Transverse colon (tissue), 4 donors: ENCODE results near the gene MAP4K3. TPM values are rescaled to one million over a fixed set of nuclear protein-coding genes. Genes with fewer than 3 reads are reported as not detected.

Experiments
- DNase-seq: peaks from one replicate; pipeline ENCODE4 v3.0.0-alpha.2; 2019
- H3K27ac ChIP-seq, 4 donors: fragments of 200-600 bp; sonication (generic); 2 replicates each; pipeline ENCODE4 v1.5.1; 2016 to 2018; ENCODE audit warnings: inconsistent platforms in 4 of 4
- H3K27me3 ChIP-seq: fragments of 200-600 bp; sonication (generic); 2 replicates; pipeline ENCODE4 v1.5.1; 2017; ENCODE audit warnings: inconsistent platforms
- H3K36me3 ChIP-seq, 4 donors: fragments of 200-600 bp; sonication (generic); 2 replicates each; pipeline ENCODE4 v1.5.1; 2017 to 2019; ENCODE audit warnings: inconsistent platforms in 4 of 4
- H3K4me1 ChIP-seq, 4 donors: fragments of 200-600 bp; sonication (generic); 2 replicates each; pipeline ENCODE4 v1.5.1; 2017 to 2020; ENCODE audit warnings: inconsistent platforms in 4 of 4
- H3K4me3 ChIP-seq, 4 donors: fragments of 200-600 bp; sonication (generic); 1 replicate in 1 of 4; 2 replicates in 3 of 4; pipeline versions ENCODE4 v1.5.1 to v1.6.1; 2017 to 2019; ENCODE audit warnings: inconsistent platforms in 4 of 4
- H3K9me3 ChIP-seq, 2 donors: fragments of 200-600 bp; sonication (generic); 2 replicates each; pipeline ENCODE4 v1.5.1; 2017 to 2019; ENCODE audit warnings: inconsistent platforms in 2 of 2
- EP300 ChIP-seq: sonication (generic); formaldehyde crosslinking; IDR thresholded peaks from one replicate; pipeline ENCODE4 v1.6.1; 2017; ENCODE audit warnings: antibody characterized with exemption, low read depth
- POLR2A ChIP-seq: fragments of 450-650 bp; IDR thresholded peaks from one replicate; pipeline ENCODE4 v1.6.1; 2016; ENCODE audit warnings: antibody characterized with exemption, mild to moderate bottlenecking, moderate library complexity
- POLR2AphosphoS5 ChIP-seq, 3 donors: sonication (generic); formaldehyde crosslinking; IDR thresholded peaks; one replicate each; pipeline ENCODE4 v1.6.1; 2016; ENCODE audit warnings: antibody characterized with exemption in 3 of 3
- WGBS, 2 donors: methylation state at CpG; one replicate each; pipeline ENCODE4 v1.1.5; 2018; ENCODE audit warnings: low coverage in 1 of 2; 5-methylcytosine and 5-hydroxymethylcytosine counted together
- in situ Hi-C, 4 donors: fragments of 200-750 bp; cut with MboI; loops; one replicate each; pipeline versions ENCODE4 v1.15.0 to v1.15.1; 2017; ENCODE audit warnings: low sequenced_read_pairs in 3 of 4, low pct_ligation_motif_present in 1 of 4, low pct_unique_long_range_greater_than_20kb in 1 of 4
- intact Hi-C: fragments of 100-400 bp; cut with DNase I; formaldehyde crosslinking; loops from one replicate; pipeline ENCODE4 v1.15.1; 2023; ENCODE audit warnings: low total_unique reads
- total RNA-seq, 4 donors: library from RNA; depleted of rRNA; stranded (reverse); fragments of >200 nt; gene quantifications; one replicate each; pipeline ENCODE4 v1.1.0, GENCODE V29; 2016
- TF ChIP-seq, protein P1 (sequence below), 5 experiments: fragments of 200-600 bp in 3 of 5; fragments of 450-650 bp in 2 of 5; sonication (generic) in 3 of 5; IDR thresholded peaks; 1 replicate in 2 of 5; 2 replicates in 3 of 5; pipeline ENCODE4 v1.5.1; 2016 to 2017; ENCODE audit warnings: antibody characterized with exemption in 5 of 5, inconsistent platforms in 3 of 5, mild to moderate bottlenecking in 2 of 5, moderate library complexity in 1 of 5

The MAP4K3 gene
- total RNA-seq, 4 donors from 2014 or later: 42.6 to 131 (median 91.8) TPM

DNA sequence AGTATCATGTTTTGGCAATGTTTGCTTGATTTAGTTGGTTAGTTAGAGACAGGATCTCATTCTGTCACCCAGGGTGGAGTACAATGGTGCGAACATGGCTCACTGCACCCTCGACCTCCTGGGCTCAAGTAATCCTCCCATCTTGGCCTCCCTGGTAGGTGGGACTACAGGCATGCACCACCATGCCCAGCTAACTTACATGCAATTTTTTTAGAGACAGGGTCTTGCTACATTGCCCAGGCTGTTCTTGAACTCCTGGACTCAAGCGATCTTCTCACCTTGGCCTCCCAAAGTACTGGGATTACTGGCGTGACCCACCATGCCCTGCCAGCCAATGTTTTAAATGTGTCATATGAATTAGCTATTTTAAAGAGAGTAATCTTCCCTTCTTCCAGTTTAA is 177.0 kb downstream of the MAP4K3 start:
- Histone ChIP-seq H3K27me3 (no peaks in the 10 kb centered on the region), H3K4me3 (no peak overlapping the region), H3K4me1 (peaks cover 0 to 3% (median 2%) of the 10 kb centered on the region in 4 donors), H3K9me3 (no peaks in the 10 kb centered on the region), H3K27ac (no peak overlapping the region), H3K36me3 (peaks cover 0 to 40% (median 7%) of the 10 kb centered on the region in 4 donors)
- no peak for DNase-seq
- intact Hi-C loops (no loop called here), in situ Hi-C loops (no loop called here)
- TF ChIP-seq POLR2AphosphoS5 (IDR thresholded peaks at IDR 0.05) (no peak), POLR2A (no peak), EP300 (no peak)
- TF ChIP-seq, protein P1, sequence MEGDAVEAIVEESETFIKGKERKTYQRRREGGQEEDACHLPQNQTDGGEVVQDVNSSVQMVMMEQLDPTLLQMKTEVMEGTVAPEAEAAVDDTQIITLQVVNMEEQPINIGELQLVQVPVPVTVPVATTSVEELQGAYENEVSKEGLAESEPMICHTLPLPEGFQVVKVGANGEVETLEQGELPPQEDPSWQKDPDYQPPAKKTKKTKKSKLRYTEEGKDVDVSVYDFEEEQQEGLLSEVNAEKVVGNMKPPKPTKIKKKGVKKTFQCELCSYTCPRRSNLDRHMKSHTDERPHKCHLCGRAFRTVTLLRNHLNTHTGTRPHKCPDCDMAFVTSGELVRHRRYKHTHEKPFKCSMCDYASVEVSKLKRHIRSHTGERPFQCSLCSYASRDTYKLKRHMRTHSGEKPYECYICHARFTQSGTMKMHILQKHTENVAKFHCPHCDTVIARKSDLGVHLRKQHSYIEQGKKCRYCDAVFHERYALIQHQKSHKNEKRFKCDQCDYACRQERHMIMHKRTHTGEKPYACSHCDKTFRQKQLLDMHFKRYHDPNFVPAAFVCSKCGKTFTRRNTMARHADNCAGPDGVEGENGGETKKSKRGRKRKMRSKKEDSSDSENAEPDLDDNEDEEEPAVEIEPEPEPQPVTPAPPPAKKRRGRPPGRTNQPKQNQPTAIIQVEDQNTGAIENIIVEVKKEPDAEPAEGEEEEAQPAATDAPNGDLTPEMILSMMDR (IDR thresholded peaks at IDR 0.05): no peak
- WGBS, 2 donors: 96 to 100% methylated on average over 2 to 4 of the region's 4 CpGs

DNA sequence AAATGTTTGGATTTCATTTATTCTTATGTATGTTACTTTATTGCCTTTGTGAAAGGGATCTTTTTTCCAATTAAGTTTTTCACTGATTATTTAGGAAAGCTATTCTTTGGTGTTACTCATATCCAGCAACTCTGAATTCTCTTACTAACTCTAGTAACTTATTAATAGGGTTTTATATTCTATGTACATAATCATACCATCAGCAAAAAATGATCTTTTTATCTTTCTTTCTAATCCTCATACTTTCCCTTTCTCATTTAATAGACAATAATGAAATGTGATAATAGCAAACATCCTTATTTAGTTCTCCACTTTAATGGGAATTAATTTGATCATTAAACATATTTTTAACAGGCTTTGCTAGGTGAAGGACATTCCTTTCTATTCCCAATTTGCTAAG is 181.0 kb downstream of the MAP4K3 start:
- H3K9me3 ChIP-seq: no peaks in the 10 kb centered on the region
- intact Hi-C loops (no loop called here), in situ Hi-C loops (no loop called here)
- H3K27me3 ChIP-seq: no peaks in the 10 kb centered on the region
- H3K36me3 ChIP-seq: peaks cover 0 to 60% (median 17%) of the 10 kb centered on the region in 4 donors
- TF ChIP-seq POLR2AphosphoS5 (IDR thresholded peaks at IDR 0.05) (no peak), POLR2A (no peak), EP300 (no peak)
- TF ChIP-seq, protein P1 (IDR thresholded peaks at IDR 0.05): no peak
- H3K4me1 ChIP-seq: no peaks in the 10 kb centered on the region
- H3K4me3 ChIP-seq: no peak overlapping the region
- no peak for DNase-seq
- H3K27ac ChIP-seq: no peak overlapping the region

DNA sequence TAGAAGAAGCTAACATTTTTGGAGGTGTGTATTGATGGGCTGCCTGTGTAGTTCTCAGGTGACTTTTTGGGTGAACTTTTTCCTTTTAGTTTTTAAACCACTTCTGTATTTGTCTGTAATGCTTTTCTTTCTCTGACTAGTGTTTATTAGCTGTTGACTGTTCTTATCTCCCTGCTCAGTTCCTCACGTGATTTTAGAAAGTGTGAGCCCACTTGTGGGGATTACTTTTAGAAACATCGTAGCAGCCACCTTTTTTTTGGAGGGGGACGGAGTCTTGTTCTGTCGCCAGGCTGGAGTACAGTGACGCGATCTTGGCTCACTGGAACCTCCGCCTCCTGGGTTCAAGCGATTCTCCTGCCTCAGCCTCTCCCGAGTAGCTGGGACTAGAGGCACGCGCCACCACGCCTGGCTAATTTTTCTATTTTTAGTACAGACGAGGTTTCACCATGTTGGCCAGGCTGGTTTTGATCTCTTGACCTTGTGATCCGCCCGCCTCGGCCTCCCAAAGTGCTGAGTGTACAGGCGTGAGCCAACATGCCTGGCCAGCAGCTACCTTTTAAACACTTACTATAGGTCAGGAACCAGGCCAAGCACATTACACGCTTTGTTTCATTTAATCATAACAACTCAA is 184.1 kb downstream of the MAP4K3 start:
- Histone ChIP-seq H3K36me3 (peaks cover 0 to 41% (median 15%) of the 10 kb centered on the region in 4 donors), H3K9me3 (no peaks in the 10 kb centered on the region), H3K4me1 (no peaks in the 10 kb centered on the region), H3K27me3 (no peaks in the 10 kb centered on the region), H3K27ac (no peak overlapping the region), H3K4me3 (no peak overlapping the region)
- no peak for DNase-seq
- TF ChIP-seq, protein P1 (IDR thresholded peaks at IDR 0.05): no peak
- TF ChIP-seq EP300 (no peak), POLR2A (no peak), POLR2AphosphoS5 (IDR thresholded peaks at IDR 0.05) (no peak)
- WGBS, 2 donors: 90% methylated on average over 11 to 18 of the region's 18 CpGs
- intact Hi-C loops (no loop called here), in situ Hi-C loops (no loop called here)

DNA sequence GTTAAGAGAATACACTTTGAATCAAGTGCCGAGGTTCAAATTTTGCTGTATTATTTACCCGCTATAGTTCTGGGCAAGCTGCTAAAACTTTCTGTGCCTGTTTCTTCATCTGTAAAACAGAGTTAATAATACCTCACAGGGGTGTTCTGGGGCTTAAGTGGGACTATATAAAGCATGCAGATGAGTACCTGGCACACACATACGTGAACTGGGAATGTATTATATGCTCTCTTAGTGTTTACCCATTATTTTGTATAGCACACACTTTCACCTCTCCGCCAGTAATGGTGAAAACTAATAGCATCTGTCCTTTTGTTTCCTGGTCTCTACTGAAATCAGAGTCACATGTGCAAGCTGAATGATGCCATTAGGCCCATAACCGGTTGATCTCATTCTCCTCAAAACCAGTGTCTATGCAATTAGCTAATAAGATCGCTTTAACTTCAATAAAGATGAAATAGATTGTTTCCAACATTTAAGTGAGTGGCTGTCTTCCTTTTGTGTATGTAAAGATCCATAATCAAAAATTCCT is 189.5 kb downstream of the MAP4K3 start:
- in situ Hi-C loops: no loop called here
- Histone ChIP-seq H3K9me3 (no peaks in the 10 kb centered on the region), H3K4me1 (no peaks in the 10 kb centered on the region), H3K27me3 (no peaks in the 10 kb centered on the region), H3K27ac (no peak overlapping the region), H3K4me3 (no peak overlapping the region), H3K36me3 (peaks cover 0 to 18% (median 8%) of the 10 kb centered on the region in 4 donors)
- 79 to 90% methylated on average over 3 to 6 of the region's 6 CpGs for WGBS, 2 donors
- DNase-seq: no peak
- TF ChIP-seq EP300: no peak
- TF ChIP-seq, protein P1 (IDR thresholded peaks at IDR 0.05): no peak
- no peak for TF ChIP-seq POLR2AphosphoS5 (IDR thresholded peaks at IDR 0.05)
- TF ChIP-seq POLR2A: no peak
- intact Hi-C loops: no loop called here
